ENCODE results near the gene DAPK1.

Gene DAPK1

GRCh38 chr9:87613265-87614111 lies 115.8 kb downstream of the DAPK1 start:
- Histone ChIP-seq H3K36me3 (ENCODE audit: insufficient read depth) (0 out of 2 replicates have a peak, but pooled peaks cover 3% of the 10 kb centered on the region), H3K4me2 (no peak overlapping the region), H2AFZ (ENCODE audit: low read depth) (no peak overlapping the region)

GRCh38 chr9:87614397-87614796 lies 116.7 kb downstream of the DAPK1 start:
- Histone ChIP-seq H2AFZ (ENCODE audit: low read depth) (no peak overlapping the region), H3K4me1 (ENCODE audit: low read depth, poor library complexity, severe bottlenecking) (no peaks in the 10 kb centered on the region), H3K27me3 (ENCODE audit: insufficient read depth, low read depth) (no peaks in the 10 kb centered on the region), H3K27ac (no peak overlapping the region), H3K79me2 (ENCODE audit: insufficient read depth, low read depth) (no peaks in the 10 kb centered on the region), H4K20me1 (ENCODE audit: insufficient read depth) (no peaks in the 10 kb centered on the region), H3K4me3 (IDR thresholded peaks at IDR 0.05; ENCODE audit: insufficient read depth, low read depth, low read length) (no peak overlapping the region), H3K4me2 (no peak overlapping the region), H3K36me3 (ENCODE audit: insufficient read depth) (no peaks in the 10 kb centered on the region), H3K9ac (no peak overlapping the region)
- TF ChIP-seq, protein P1, sequence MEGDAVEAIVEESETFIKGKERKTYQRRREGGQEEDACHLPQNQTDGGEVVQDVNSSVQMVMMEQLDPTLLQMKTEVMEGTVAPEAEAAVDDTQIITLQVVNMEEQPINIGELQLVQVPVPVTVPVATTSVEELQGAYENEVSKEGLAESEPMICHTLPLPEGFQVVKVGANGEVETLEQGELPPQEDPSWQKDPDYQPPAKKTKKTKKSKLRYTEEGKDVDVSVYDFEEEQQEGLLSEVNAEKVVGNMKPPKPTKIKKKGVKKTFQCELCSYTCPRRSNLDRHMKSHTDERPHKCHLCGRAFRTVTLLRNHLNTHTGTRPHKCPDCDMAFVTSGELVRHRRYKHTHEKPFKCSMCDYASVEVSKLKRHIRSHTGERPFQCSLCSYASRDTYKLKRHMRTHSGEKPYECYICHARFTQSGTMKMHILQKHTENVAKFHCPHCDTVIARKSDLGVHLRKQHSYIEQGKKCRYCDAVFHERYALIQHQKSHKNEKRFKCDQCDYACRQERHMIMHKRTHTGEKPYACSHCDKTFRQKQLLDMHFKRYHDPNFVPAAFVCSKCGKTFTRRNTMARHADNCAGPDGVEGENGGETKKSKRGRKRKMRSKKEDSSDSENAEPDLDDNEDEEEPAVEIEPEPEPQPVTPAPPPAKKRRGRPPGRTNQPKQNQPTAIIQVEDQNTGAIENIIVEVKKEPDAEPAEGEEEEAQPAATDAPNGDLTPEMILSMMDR (conservative IDR thresholded peaks at IDR 0.05; ENCODE audit: low read depth, low read length): no peak

More at GRCh38 chr9:87613265-87614111, 115.8 kb downstream of the DAPK1 start:
- no peak overlapping the region for H3K4me3 ChIP-seq (IDR thresholded peaks at IDR 0.05; ENCODE audit: insufficient read depth, low read depth, low read length)
- no peaks in the 10 kb centered on the region for H4K20me1 ChIP-seq (ENCODE audit: insufficient read depth)
- H3K4me1 ChIP-seq (ENCODE audit: low read depth, poor library complexity, severe bottlenecking): no peaks in the 10 kb centered on the region
- TF ChIP-seq, protein P1 (conservative IDR thresholded peaks at IDR 0.05; ENCODE audit: low read depth, low read length): no peak
- no peaks in the 10 kb centered on the region for H3K79me2 ChIP-seq (ENCODE audit: insufficient read depth, low read depth)
- H3K9ac ChIP-seq: no peak overlapping the region
- no peak overlapping the region for H3K27ac ChIP-seq
- no peaks in the 10 kb centered on the region for H3K27me3 ChIP-seq (ENCODE audit: insufficient read depth, low read depth)

- Histone ChIP-seq H3K9ac (no peak overlapping the region), H3K4me3 (IDR thresholded peaks at IDR 0.05; ENCODE audit: insufficient read depth, low read depth, low read length) (no peak overlapping the region), H3K4me1 (ENCODE audit: low read depth, poor library complexity, severe bottlenecking) (no peaks in the 10 kb centered on the region), H3K27me3 (ENCODE audit: insufficient read depth, low read depth) (no peaks in the 10 kb centered on the region), H3K27ac (no peak overlapping the region), H3K36me3 (ENCODE audit: insufficient read depth) (no peaks in the 10 kb centered on the region), H2AFZ (ENCODE audit: low read depth) (no peak overlapping the region), H3K4me2 (no peak overlapping the region), H4K20me1 (ENCODE audit: insufficient read depth) (no peaks in the 10 kb centered on the region), H3K79me2 (ENCODE audit: insufficient read depth, low read depth) (no peaks in the 10 kb centered on the region)
- TF ChIP-seq, protein P1 (conservative IDR thresholded peaks at IDR 0.05; ENCODE audit: low read depth, low read length): no peak
Observed at GRCh38 chr9:87615136-87615535, 117.5 kb downstream of the DAPK1 start.

GRCh38 chr9:87615547-87616148 lies 118.0 kb downstream of the DAPK1 start:
- H3K27me3 ChIP-seq (ENCODE audit: insufficient read depth, low read depth): no peaks in the 10 kb centered on the region
- no peak overlapping the region for H3K9ac ChIP-seq
- TF ChIP-seq, protein P1 (conservative IDR thresholded peaks at IDR 0.05; ENCODE audit: low read depth, low read length): no peak
- no peaks in the 10 kb centered on the region for H4K20me1 ChIP-seq (ENCODE audit: insufficient read depth)
- H2AFZ ChIP-seq (ENCODE audit: low read depth): no peak overlapping the region
- no peak overlapping the region for H3K27ac ChIP-seq
- no peaks in the 10 kb centered on the region for H3K4me1 ChIP-seq (ENCODE audit: low read depth, poor library complexity, severe bottlenecking)
- no peaks in the 10 kb centered on the region for H3K36me3 ChIP-seq (ENCODE audit: insufficient read depth)
- H3K4me2 ChIP-seq: no peak overlapping the region
- no peaks in the 10 kb centered on the region for H3K79me2 ChIP-seq (ENCODE audit: insufficient read depth, low read depth)
- no peak overlapping the region for H3K4me3 ChIP-seq (IDR thresholded peaks at IDR 0.05; ENCODE audit: insufficient read depth, low read depth, low read length)
